Erythroblast (primary cell): ENCODE measurements around the gene TBC1D1.

Source experiments
- GATA1 ChIP-seq: IDR thresholded peaks from 2 replicates; pipeline ENCODE4 v1.6.1; 2011; ENCODE audit warnings: low read depth, mild to moderate bottlenecking, control low read depth, low read length, moderate library complexity
- POLR2A ChIP-seq: IDR thresholded peaks from 2 replicates; pipeline ENCODE4 v1.6.1; 2011; ENCODE audit warnings: mild to moderate bottlenecking, low read length

GRCh38 chr4:38111717-38112116 lies 220.8 kb downstream of the TBC1D1 start:
- no peak for TF ChIP-seq POLR2A
- no peak for TF ChIP-seq GATA1
